ENCODE measurements around the gene NPLOC4.
A peak's percentile ranks its signal among the peaks of the same experiment; 100 is the strongest.

The NPLOC4 gene

DNA sequence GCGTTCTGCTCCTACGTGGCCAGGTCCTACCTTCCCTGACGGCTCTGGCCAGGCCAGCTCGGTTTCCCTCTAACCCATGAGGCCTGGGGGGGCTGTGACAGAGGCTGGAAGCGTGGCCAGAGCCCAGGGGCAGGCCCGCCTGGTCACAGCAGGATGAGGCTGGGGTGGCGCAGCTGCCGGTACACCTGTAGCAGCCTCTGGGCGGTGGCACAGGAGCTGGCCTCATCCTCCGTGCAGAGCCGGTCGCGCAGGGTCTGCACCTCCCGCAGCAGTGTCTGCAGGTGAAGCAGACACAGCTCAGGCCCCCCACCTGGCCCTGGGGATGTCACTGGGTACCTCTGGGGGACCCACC, 96.3 kb downstream of the NPLOC4 start:
- FAIRE-seq (no peak), DNase-seq (ENCODE audit: insufficient read length, low spot score) (no peak)

DNA sequence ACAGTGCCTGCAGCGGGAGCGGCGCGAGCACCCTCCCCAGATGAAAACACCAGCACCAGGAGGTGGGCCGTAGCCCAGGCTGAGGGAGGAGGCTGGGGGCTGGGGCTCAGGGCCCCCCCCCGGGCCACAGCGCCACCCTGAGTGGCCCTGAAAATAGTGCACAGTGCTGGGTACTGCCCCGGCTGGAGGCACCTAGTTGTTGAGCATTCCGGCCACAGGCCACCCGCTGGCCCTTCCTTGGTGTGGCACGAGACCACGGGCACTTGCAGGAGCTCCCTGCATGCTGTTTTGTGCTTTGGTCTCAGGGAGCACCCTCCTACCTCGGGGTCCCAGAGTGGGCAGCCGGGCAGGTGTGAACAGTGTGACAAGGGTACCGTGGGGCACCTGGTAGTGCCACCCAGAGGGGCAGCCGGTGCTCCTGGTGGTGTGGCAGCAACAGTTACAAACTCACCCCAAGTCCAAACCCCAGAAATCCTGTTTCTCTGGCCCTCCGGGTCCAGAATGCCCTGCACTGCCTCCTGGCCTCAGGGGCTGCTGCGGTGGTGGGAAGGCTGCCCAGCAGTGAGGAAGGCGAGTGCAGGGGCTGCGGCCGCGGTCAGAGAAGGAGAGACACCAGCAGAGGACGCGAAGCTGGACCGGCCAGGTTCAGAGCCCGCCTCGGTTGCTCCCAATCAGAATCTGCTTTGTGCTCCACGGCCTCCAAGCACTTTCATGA, 96.8 kb downstream of the NPLOC4 start:
- no peak for FAIRE-seq
- DNase-seq (ENCODE audit: insufficient read length, low spot score): no peak
- TF ChIP-seq TAF1 (IDR thresholded peaks at IDR 0.05; ENCODE audit: low read depth, low read length) (no peak), POLR2AphosphoS5 (IDR thresholded peaks at IDR 0.05; ENCODE audit: low read depth, low read length) (no peak), SPI1 (IDR thresholded peaks at IDR 0.05; ENCODE audit: low read depth, low read length) (no peak), POU2F2 (IDR thresholded peaks at IDR 0.05; ENCODE audit: low read depth, low read length) (no peak), PAX5 (IDR thresholded peaks at IDR 0.05; ENCODE audit: insufficient read depth, low read length, severe bottlenecking) (no peak), POLR2A (IDR thresholded peaks at IDR 0.05; ENCODE audit: low read depth, low read length) (no peak)

More for the DNA sequence above, 96.3 kb downstream of the NPLOC4 start:
- no peak for TF ChIP-seq TAF1 (IDR thresholded peaks at IDR 0.05; ENCODE audit: low read depth, low read length)
- TF ChIP-seq POLR2AphosphoS5 (IDR thresholded peaks at IDR 0.05; ENCODE audit: low read depth, low read length): no peak
- no peak for TF ChIP-seq POLR2A (IDR thresholded peaks at IDR 0.05; ENCODE audit: low read depth, low read length)
- no peak for TF ChIP-seq POU2F2 (IDR thresholded peaks at IDR 0.05; ENCODE audit: low read depth, low read length)
- no peak for TF ChIP-seq SPI1 (IDR thresholded peaks at IDR 0.05; ENCODE audit: low read depth, low read length)
- no peak for TF ChIP-seq PAX5 (IDR thresholded peaks at IDR 0.05; ENCODE audit: insufficient read depth, low read length, severe bottlenecking)

DNA sequence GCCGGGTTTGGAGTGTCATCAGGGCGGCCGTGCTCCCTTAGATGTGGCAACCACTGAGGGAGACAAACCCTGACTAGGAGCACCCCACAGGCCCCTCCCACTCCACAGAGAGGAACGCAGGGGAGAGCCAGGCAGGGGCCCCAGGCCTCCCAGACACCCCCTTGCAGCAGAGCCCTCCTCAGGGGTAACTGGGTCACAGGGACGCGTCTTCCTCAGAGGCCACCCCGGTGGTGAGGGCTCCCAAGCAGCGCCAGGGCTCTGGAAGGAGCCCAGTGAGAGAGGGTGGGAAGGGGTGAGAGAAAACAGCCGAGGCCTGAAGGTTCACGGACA, 97.4 kb downstream of the NPLOC4 start:
- no peak for TF ChIP-seq TAF1 (IDR thresholded peaks at IDR 0.05; ENCODE audit: low read depth, low read length)
- no peak for TF ChIP-seq SPI1 (IDR thresholded peaks at IDR 0.05; ENCODE audit: low read depth, low read length)
- no peak for TF ChIP-seq POLR2AphosphoS5 (IDR thresholded peaks at IDR 0.05; ENCODE audit: low read depth, low read length)
- no peak for TF ChIP-seq PAX5 (IDR thresholded peaks at IDR 0.05; ENCODE audit: insufficient read depth, low read length, severe bottlenecking)
- no peak for TF ChIP-seq POLR2A (IDR thresholded peaks at IDR 0.05; ENCODE audit: low read depth, low read length)
- no peak for TF ChIP-seq POU2F2 (IDR thresholded peaks at IDR 0.05; ENCODE audit: low read depth, low read length)
- DNase-seq (ENCODE audit: insufficient read length, low spot score) (no peak), FAIRE-seq (no peak)

DNA sequence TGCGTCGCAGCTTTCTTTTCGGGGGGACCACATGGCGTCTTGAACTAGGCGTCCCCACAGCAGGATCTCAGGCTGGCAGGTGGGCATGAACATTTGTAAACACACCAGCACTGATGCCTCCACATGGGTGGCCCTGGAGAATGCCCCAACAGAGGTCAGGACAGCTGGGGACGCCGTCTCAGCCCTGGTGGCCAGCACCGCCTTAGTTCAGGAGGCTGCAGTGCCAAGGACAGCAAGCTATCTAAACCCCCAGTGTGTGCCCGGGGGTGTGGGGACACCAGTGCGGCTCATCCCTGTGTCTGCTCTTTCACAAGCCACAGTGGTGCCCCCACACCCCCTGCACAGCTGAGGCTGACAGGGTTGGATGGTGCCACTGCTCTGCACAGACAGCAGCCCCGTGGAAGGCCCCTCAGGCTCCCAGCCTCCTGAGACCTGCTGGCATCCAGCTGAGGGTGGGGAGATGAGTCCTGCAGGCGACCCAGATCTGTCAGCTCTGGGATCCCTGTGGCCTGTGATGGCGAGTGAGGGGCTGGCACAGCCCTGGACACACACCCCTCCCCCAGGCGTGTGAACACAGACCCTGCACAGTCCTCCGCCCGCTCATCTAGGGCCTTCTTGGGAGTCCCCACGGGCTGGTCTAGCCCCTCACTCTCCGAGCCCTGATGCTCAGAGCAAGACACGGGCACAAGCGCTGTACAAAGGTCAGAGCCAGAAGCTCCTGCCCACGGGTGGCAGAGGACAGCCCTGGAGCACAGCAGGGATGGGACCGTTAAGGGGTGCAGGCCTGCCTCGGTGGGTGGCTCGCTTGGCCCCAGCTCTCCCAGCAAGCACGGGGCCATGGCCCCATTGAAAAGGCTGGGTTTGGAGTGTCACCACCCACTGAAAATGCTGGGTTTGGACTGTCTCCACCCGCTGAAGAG, 98.0 kb downstream of the NPLOC4 start:
- TF ChIP-seq POU2F2 (IDR thresholded peaks at IDR 0.05; ENCODE audit: low read depth, low read length): no peak
- no peak for TF ChIP-seq POLR2A (IDR thresholded peaks at IDR 0.05; ENCODE audit: low read depth, low read length)
- TF ChIP-seq PAX5 (IDR thresholded peaks at IDR 0.05; ENCODE audit: insufficient read depth, low read length, severe bottlenecking): no peak
- no peak for TF ChIP-seq SPI1 (IDR thresholded peaks at IDR 0.05; ENCODE audit: low read depth, low read length)
- no peak for TF ChIP-seq TAF1 (IDR thresholded peaks at IDR 0.05; ENCODE audit: low read depth, low read length)
- no peak; the same call in 1 of the 2 replicates for TF ChIP-seq POLR2AphosphoS5 (IDR thresholded peaks at IDR 0.05; ENCODE audit: low read depth, low read length)
- FAIRE-seq: no peak

DNA sequence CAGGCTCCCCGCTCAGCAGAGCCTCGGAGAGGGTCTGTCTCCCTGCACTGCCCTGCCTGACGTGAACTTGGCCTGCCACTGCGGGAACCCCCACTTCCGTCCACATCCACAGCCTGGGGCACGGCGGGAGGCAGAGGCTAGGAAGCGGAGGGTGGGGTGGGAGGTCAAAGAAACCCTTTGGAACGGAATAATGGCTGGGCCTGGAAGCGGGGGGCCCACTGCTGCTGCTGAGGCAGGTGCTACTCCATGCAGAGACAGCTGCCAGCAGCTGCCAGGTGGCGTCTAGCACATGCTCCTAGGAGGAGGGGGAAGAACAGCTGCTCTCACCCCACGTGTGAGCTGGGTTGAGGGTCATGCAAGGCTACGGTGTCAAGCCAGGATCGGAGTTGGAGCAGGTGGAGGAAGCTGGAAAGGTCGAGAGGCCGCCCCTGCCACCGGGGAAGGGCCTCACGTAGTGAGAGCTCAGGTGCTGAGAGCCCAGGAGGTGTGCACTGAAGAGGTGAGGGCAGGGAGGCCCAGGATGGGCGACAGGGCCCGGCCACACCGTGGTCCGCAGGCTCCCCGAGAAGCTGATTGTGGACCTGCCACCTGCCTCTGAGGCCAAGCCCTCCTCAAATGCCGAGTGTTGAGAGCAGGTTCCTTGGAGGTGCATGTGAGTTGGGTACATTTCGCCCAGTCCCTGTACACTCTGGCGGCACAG, 98.9 kb downstream of the NPLOC4 start:
- TF ChIP-seq TAF1 (IDR thresholded peaks at IDR 0.05; ENCODE audit: low read depth, low read length) (no peak), PAX5 (IDR thresholded peaks at IDR 0.05; ENCODE audit: insufficient read depth, low read length, severe bottlenecking) (no peak), POLR2AphosphoS5 (IDR thresholded peaks at IDR 0.05; ENCODE audit: low read depth, low read length) (0 out of 2 replicates have a peak, but pooled peaks have one; percentile 7), POLR2A (IDR thresholded peaks at IDR 0.05; ENCODE audit: low read depth, low read length) (no peak; the same call in 1 of the 2 replicates)
- FAIRE-seq: no peak
- no peak for DNase-seq (ENCODE audit: insufficient read length, low spot score)

More for the DNA sequence above, 98.0 kb downstream of the NPLOC4 start:
- no peak for DNase-seq (ENCODE audit: insufficient read length, low spot score)

DNA sequence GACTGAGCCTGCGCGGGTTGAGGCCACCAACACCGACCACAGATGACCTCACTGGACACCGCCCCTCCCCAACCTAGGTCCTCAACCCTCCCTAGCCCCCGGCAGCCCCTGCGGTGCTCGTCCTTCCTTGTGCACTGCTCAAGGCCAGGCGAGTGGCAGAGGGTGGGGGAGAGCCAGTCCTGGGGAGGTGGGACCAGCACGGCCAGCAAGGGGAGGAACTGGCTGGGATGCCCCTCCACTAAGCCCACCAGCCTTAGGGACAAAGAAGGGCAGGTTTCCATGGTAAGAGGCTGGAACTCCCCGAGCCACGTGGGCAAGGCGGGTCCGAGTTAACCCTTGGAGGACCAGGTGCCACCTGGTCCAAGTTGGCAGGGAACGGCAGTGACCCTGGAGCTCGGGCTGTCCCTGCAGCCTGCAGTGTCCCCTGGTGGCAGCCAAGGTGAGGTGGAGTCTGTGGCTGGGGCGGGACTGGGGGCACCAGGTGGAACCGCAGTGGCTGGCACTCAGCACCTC, 99.5 kb downstream of the NPLOC4 start:
- DNase-seq (ENCODE audit: insufficient read length, low spot score) (no peak), FAIRE-seq (peak; percentile 87)
- TF ChIP-seq PAX5 (IDR thresholded peaks at IDR 0.05; ENCODE audit: insufficient read depth, low read length, severe bottlenecking) (peak; percentile 41), TAF1 (IDR thresholded peaks at IDR 0.05; ENCODE audit: low read depth, low read length) (no peak), POLR2AphosphoS5 (IDR thresholded peaks at IDR 0.05; ENCODE audit: low read depth, low read length) (peak; percentile 12; the same call in 1 of the 2 replicates)

DNA sequence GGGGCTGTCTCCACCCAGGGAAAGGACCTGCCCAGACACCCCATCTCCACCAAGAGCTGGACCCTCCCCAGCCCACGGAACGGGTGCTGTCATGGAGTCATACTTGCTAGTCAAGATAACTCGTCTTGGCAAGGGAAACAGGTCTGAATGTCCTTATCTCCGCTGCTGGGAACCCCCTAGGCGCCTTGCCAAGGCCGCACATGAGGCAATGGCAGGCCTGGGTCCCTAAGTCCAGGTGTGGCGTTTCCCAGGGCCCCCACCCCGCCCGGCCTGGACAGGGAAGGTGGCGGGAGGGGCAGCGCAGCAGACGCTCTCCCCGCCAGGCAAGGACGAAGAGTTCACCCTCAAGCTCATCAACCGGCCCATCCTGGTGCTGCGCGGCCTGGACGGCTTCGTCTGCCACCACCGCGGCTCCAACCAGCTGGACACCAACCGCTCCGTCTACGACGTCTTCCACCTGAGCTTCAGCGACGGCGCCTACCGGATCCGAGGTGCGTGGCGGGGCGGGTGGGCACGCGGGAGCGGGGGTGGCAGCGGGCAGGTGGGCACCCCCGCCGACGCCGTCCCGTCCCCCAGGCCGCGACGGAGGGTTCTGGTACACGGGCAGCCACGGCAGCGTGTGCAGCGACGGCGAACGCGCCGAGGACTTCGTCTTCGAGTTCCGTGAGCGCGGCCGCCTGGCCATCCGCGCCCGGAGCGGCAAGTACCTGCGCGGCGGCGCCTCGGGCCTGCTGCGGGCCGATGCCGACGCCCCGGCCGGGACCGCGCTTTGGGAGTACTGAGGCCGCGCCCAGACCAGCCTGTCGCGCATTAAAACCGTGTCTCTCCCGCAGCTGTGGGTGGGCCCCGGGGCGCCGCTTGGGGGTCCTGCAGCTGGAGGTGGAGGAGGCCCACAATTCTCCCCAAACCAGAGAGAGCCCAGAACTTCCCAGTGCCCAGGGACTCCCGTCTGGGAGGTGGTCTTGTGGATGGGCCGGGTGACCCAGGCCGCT, 100.3 kb downstream of the NPLOC4 start:
- DNase-seq (ENCODE audit: insufficient read length, low spot score): no peak
- no peak for FAIRE-seq
- no peak for TF ChIP-seq SPI1 (IDR thresholded peaks at IDR 0.05; ENCODE audit: low read depth, low read length)
- no peak for TF ChIP-seq TAF1 (IDR thresholded peaks at IDR 0.05; ENCODE audit: low read depth, low read length)
- no peak for TF ChIP-seq POLR2A (IDR thresholded peaks at IDR 0.05; ENCODE audit: low read depth, low read length)
- TF ChIP-seq POU2F2 (IDR thresholded peaks at IDR 0.05; ENCODE audit: low read depth, low read length): no peak
- no peak for TF ChIP-seq PAX5 (IDR thresholded peaks at IDR 0.05; ENCODE audit: insufficient read depth, low read length, severe bottlenecking)
- TF ChIP-seq POLR2AphosphoS5 (IDR thresholded peaks at IDR 0.05; ENCODE audit: low read depth, low read length): no peak

All from GM12891 (cell line).